DOHH2 (cell line): ENCODE measurements around the gene DTHD1.

Experiments used
- H3F3A ChIP-seq: fragments of 200-600 bp; sonication (generic), shearing (Covaris generic); 2 replicates; pipeline ENCODE4 v1.6.0; 2016; ENCODE audit warnings: antibody characterized with exemption, mild to moderate bottlenecking; ENCODE audit not compliant: control insufficient read depth, insufficient read depth
- H3K27ac ChIP-seq: fragments of 200-600 bp; sonication (generic); 2 replicates; pipeline ENCODE4 v1.5.1; 2014; ENCODE audit warnings: low read depth, mild to moderate bottlenecking, low read length, moderate library complexity
- H3K27me3 ChIP-seq: fragments of 200-600 bp; sonication (generic); 2 replicates; pipeline ENCODE4 v1.6.1; 2014; ENCODE audit warnings: mild to moderate bottlenecking, low read length, mixed read lengths; ENCODE audit not compliant: control insufficient read depth
- H3K36me3 ChIP-seq: fragments of 200-600 bp; sonication (generic); 2 replicates; pipeline ENCODE4 v1.6.1; 2014; ENCODE audit warnings: mild to moderate bottlenecking, low read length, moderate library complexity, mixed read lengths; ENCODE audit not compliant: control insufficient read depth
- H3K4me1 ChIP-seq: fragments of 200-600 bp; sonication (generic); 2 replicates; pipeline ENCODE4 v1.6.1; 2014; ENCODE audit warnings: mild to moderate bottlenecking, low read length, mixed read lengths; ENCODE audit not compliant: control insufficient read depth
- H3K4me2 ChIP-seq: fragments of 200-600 bp; sonication (generic); 2 replicates; pipeline ENCODE4 v1.6.0; 2014; ENCODE audit warnings: mild to moderate bottlenecking, low read length, moderate library complexity
- H3K4me3 ChIP-seq: fragments of 200-600 bp; sonication (generic); 2 replicates; pipeline ENCODE4 v1.5.1; 2014; ENCODE audit warnings: mild to moderate bottlenecking, low read length, mixed read lengths
- H3K79me2 ChIP-seq: fragments of 200-600 bp; sonication (generic); 2 replicates; pipeline ENCODE4 v1.6.1; 2014; ENCODE audit warnings: mild to moderate bottlenecking, low read length, mixed read lengths; ENCODE audit not compliant: control insufficient read depth
- H3K9me2 ChIP-seq: fragments of 200-600 bp; sonication (generic); replicated peaks from 2 replicates; pipeline ENCODE4 v1.6.1; 2014; ENCODE audit warnings: mild to moderate bottlenecking, low read length, mixed read lengths; ENCODE audit not compliant: control insufficient read depth
- H3K9me3 ChIP-seq: fragments of 200-600 bp; sonication (generic); 2 replicates; pipeline ENCODE4 v1.6.1; 2014; ENCODE audit warnings: antibody characterized with exemption, low read length, mixed read lengths; ENCODE audit not compliant: control insufficient read depth, insufficient read depth
- H4K20me1 ChIP-seq: fragments of 200-600 bp; sonication (generic); 2 replicates; pipeline ENCODE4 v1.6.0; 2014; ENCODE audit warnings: low read depth, mild to moderate bottlenecking, antibody characterized with exemption, low read length, moderate library complexity; ENCODE audit not compliant: control insufficient read depth, insufficient read depth
- CTCF ChIP-seq: fragments of 200-600 bp; sonication (generic); IDR thresholded peaks from one replicate; pipeline ENCODE4 v1.5.1; 2014; ENCODE audit warnings: antibody characterized with exemption, mild to moderate bottlenecking, low read depth, low read length; ENCODE audit not compliant: poor library complexity, severe bottlenecking
- EZH2phosphoT487 ChIP-seq: fragments of 200-600 bp; sonication (generic); IDR thresholded peaks from 2 replicates; pipeline ENCODE4 v1.6.1; 2017; ENCODE audit warnings: borderline replicate concordance, mild to moderate bottlenecking, antibody characterized with exemption, low read length, moderate library complexity, mixed read lengths

The DTHD1 gene

GRCh38 chr4:36349938-36350549, 68.6 kb downstream of the DTHD1 start:
- Histone ChIP-seq H3K9me3 (no peaks in the 10 kb centered on the region), H3K4me2 (no peak overlapping the region), H3K4me3 (no peak overlapping the region), H3K36me3 (no peaks in the 10 kb centered on the region), H3K79me2 (no peaks in the 10 kb centered on the region), H4K20me1 (no peaks in the 10 kb centered on the region), H3K27me3 (0 out of 2 replicates have a peak, but pooled peaks cover 4% of the 10 kb centered on the region), H3K4me1 (no peaks in the 10 kb centered on the region), H3K27ac (no peak overlapping the region), H3K9me2 (no peaks in the 10 kb centered on the region), H3F3A (no peaks in the 10 kb centered on the region)
- no peak for TF ChIP-seq CTCF
- no peak for TF ChIP-seq EZH2phosphoT487

GRCh38 chr4:36351082-36351666, 69.8 kb downstream of the DTHD1 start:
- H4K20me1 ChIP-seq: no peaks in the 10 kb centered on the region
- no peaks in the 10 kb centered on the region for H3F3A ChIP-seq
- no peaks in the 10 kb centered on the region for H3K9me3 ChIP-seq
- H3K4me3 ChIP-seq: no peak overlapping the region
- no peak overlapping the region for H3K27ac ChIP-seq
- H3K4me1 ChIP-seq: no peaks in the 10 kb centered on the region
- no peaks in the 10 kb centered on the region for H3K36me3 ChIP-seq
- H3K27me3 ChIP-seq: 0 out of 2 replicates have a peak, but pooled peaks cover 4% of the 10 kb centered on the region
- TF ChIP-seq CTCF: peak; percentile 65
- TF ChIP-seq EZH2phosphoT487: no peak
- no peak overlapping the region for H3K4me2 ChIP-seq
- H3K9me2 ChIP-seq: no peaks in the 10 kb centered on the region
- no peaks in the 10 kb centered on the region for H3K79me2 ChIP-seq

- no peaks in the 10 kb centered on the region for H3K9me3 ChIP-seq
- no peak overlapping the region for H3K4me2 ChIP-seq
- TF ChIP-seq EZH2phosphoT487: no peak
- no peaks in the 10 kb centered on the region for H3F3A ChIP-seq
- no peaks in the 10 kb centered on the region for H4K20me1 ChIP-seq
- no peaks in the 10 kb centered on the region for H3K9me2 ChIP-seq
- no peaks in the 10 kb centered on the region for H3K79me2 ChIP-seq
- H3K36me3 ChIP-seq: no peaks in the 10 kb centered on the region
- H3K27me3 ChIP-seq: no peaks in the 10 kb centered on the region
- no peak overlapping the region for H3K4me3 ChIP-seq
- no peak overlapping the region for H3K27ac ChIP-seq
- no peaks in the 10 kb centered on the region for H3K4me1 ChIP-seq
Observed at GRCh38 chr4:36353998-36354397, 72.6 kb downstream of the DTHD1 start.

GRCh38 chr4:36358173-36358572, 76.8 kb downstream of the DTHD1 start:
- no peaks in the 10 kb centered on the region for H3K4me1 ChIP-seq
- TF ChIP-seq EZH2phosphoT487: no peak
- TF ChIP-seq CTCF: no peak
- H3F3A ChIP-seq: no peaks in the 10 kb centered on the region
- H4K20me1 ChIP-seq: no peaks in the 10 kb centered on the region
- H3K27ac ChIP-seq: no peak overlapping the region
- no peak overlapping the region for H3K4me3 ChIP-seq
- H3K36me3 ChIP-seq: no peaks in the 10 kb centered on the region
- H3K79me2 ChIP-seq: no peaks in the 10 kb centered on the region
- H3K9me3 ChIP-seq: no peaks in the 10 kb centered on the region
- H3K27me3 ChIP-seq: no peaks in the 10 kb centered on the region
- H3K9me2 ChIP-seq: no peaks in the 10 kb centered on the region
- H3K4me2 ChIP-seq: no peak overlapping the region
